ENCODE data around the gene LONP2. TPM values are rescaled to one million over a fixed set of nuclear protein-coding genes. Genes with fewer than 3 reads are reported as not detected.
A peak's percentile ranks its signal among the peaks of the same experiment; 100 is the strongest.

LONP2 gene
- total and polyA plus RNA-seq, 2 of the 13 experiments (the other 11 are each of a cell fraction or from before 2014, with no cell fraction given), result 39.2 to 63.3 TPM

GRCh38 chr16:48235556-48236136 lies 8.5 kb upstream of the LONP2 start (continued):
- TF ChIP-seq NFAT5 (CRISPR knock-in tag; IDR thresholded peaks at IDR 0.05) (0 out of 2 replicates have a peak, but pooled peaks have one; percentile 39), ZFP62 (CRISPR knock-in tag; IDR thresholded peaks at IDR 0.05) (no peak), CBX5 (CRISPR knock-in tag; IDR thresholded peaks at IDR 0.05; ENCODE audit: borderline replicate concordance) (no peak), ATF1 (CRISPR knock-in tag; IDR thresholded peaks at IDR 0.05) (peak; percentile 54), IRF1 (CRISPR knock-in tag; IDR thresholded peaks at IDR 0.05; ENCODE audit: low read depth) (no peak), ATF5 (CRISPR knock-in tag; IDR thresholded peaks at IDR 0.05; ENCODE audit: low read depth) (no peak), HES4 (CRISPR knock-in tag; IDR thresholded peaks at IDR 0.05; ENCODE audit: borderline replicate concordance) (no peak), ZNF639 (CRISPR knock-in tag; conservative IDR thresholded peaks at IDR 0.05) (0 out of 2 replicates have a peak, but pooled peaks have one; percentile 45), PBX2 (CRISPR knock-in tag; IDR thresholded peaks at IDR 0.05) (no peak), NR2F2 (IDR thresholded peaks at IDR 0.05; ENCODE audit: borderline replicate concordance, low read depth) (no peak; the same call in 1 of the 2 replicates), AKAP8 (CRISPR knock-in tag; IDR thresholded peaks at IDR 0.05) (no peak), ATF6 (CRISPR knock-in tag; conservative IDR thresholded peaks at IDR 0.05) (no peak), KMT2B (CRISPR knock-in tag; IDR thresholded peaks at IDR 0.05) (no peak), DPF2 (CRISPR knock-in tag; IDR thresholded peaks at IDR 0.05; ENCODE audit: borderline replicate concordance, low read depth) (no peak; the same call in 1 of the 2 replicates), YY1 (IDR thresholded peaks at IDR 0.05; ENCODE audit: insufficient read depth, insufficient replicate concordance, low read depth, low read length) (peak; percentile 66), ZNF556 (CRISPR knock-in tag; IDR thresholded peaks at IDR 0.05; ENCODE audit: borderline replicate concordance) (no peak), ZNF143 (CRISPR knock-in tag; IDR thresholded peaks at IDR 0.05) (no peak), SIX4 (CRISPR knock-in tag; IDR thresholded peaks at IDR 0.05) (no peak)
